WI38 (cell line): ENCODE measurements around the gene DCUN1D2.

Source experiments
- H3K4me3 ChIP-seq: 2 replicates; pipeline ENCODE4 v1.5.1; 2011; ENCODE audit warnings: low read depth, mild to moderate bottlenecking, control low read depth, low read length
- TF ChIP-seq, protein P1 (sequence below): IDR thresholded peaks from 2 replicates; pipeline ENCODE4 v1.5.1; 2012; ENCODE audit warnings: low read depth, mild to moderate bottlenecking, control low read depth, low read length

The DCUN1D2 gene

DNA sequence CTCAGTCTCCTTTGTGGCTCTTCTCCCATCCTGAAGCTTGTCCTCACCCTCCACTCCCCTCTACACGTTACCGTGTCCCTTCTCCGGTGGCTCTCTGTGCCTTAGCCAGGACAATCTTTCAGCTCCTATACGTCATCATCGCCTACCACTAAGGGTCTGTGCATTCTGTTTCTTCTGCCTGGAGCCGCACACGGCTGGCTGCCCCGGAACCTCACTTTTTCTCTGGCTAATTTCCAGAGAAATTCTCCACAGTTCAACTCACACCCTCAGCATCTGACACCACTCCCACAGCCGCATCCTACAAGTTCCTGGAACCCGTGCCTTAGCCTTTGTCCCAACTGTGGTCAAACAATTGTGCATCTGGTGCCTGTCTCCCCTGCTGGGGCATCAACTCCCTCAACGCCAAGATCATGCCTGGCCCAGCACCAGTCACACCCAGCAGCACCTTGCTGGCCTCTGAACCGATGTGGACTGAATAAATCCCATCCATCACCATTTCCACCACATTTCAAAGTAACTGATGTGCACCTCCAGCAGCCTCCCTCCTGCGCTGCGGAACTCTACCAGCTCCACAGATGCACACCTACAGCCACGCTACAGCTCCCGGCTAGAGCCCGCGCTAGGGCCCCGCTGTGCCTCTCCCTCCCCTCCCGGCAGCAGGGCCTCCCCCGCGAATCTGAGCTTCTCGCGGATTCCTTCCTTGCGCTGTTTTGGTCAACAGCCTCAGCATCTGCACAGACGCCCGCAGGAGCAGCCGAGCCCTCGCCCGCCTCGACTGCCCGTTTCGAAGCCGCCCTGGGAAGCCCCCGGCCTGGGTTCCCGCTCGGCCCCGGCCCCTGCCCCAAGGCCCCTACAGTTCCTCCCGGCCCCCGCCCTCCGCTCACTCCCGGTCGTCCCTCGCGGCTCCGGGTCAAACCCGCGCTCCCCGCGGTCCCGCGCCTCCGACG lies 689 bp downstream of the DCUN1D2 start:
- TF ChIP-seq, protein P1, sequence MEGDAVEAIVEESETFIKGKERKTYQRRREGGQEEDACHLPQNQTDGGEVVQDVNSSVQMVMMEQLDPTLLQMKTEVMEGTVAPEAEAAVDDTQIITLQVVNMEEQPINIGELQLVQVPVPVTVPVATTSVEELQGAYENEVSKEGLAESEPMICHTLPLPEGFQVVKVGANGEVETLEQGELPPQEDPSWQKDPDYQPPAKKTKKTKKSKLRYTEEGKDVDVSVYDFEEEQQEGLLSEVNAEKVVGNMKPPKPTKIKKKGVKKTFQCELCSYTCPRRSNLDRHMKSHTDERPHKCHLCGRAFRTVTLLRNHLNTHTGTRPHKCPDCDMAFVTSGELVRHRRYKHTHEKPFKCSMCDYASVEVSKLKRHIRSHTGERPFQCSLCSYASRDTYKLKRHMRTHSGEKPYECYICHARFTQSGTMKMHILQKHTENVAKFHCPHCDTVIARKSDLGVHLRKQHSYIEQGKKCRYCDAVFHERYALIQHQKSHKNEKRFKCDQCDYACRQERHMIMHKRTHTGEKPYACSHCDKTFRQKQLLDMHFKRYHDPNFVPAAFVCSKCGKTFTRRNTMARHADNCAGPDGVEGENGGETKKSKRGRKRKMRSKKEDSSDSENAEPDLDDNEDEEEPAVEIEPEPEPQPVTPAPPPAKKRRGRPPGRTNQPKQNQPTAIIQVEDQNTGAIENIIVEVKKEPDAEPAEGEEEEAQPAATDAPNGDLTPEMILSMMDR = no peak
- H3K4me3 ChIP-seq = peak overlapping the region; percentile 92

DNA sequence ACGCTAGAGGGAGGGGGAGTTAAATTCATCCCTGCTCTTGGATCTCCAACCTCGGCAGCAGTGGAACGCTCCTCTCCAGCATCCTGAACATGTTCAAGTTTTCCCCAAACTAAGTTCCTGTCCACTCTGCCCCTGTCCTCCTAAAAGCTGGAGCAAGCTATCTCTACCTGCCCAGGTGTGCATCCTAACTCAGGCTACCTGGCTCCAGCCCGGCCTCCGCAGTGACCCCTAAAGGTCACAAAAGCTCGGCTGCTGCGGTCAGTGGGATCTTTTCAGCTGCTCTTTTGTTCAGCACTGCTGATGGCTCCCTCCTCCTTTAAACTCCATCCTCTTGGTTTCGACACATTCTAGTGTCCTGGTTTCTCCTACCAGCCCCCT lies 1.4 kb downstream of the DCUN1D2 start:
- H3K4me3 ChIP-seq = peak overlapping the region; percentile 92
- TF ChIP-seq, protein P1 = no peak

DNA sequence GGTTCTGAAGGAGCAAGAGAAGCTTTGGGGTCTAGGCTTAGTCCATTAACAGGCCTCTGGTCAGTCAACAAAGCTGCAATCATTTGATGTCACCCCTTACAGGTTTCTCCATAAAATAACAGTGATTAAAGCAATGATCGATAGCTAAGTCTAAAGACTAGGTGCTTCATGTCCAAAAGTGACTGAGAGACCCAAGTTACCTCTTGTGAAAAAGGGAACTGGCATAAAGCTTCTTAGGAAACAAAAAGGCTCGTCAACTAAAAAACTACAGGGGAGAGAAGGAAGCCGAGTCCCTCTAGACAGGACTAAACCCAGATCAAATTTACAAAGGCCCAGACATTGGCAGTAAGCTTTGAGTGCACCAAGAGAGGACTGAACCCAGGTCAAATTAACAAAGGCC lies 2.2 kb downstream of the DCUN1D2 start:
- TF ChIP-seq, protein P1 = no peak
- H3K4me3 ChIP-seq = no peak overlapping the region

DNA sequence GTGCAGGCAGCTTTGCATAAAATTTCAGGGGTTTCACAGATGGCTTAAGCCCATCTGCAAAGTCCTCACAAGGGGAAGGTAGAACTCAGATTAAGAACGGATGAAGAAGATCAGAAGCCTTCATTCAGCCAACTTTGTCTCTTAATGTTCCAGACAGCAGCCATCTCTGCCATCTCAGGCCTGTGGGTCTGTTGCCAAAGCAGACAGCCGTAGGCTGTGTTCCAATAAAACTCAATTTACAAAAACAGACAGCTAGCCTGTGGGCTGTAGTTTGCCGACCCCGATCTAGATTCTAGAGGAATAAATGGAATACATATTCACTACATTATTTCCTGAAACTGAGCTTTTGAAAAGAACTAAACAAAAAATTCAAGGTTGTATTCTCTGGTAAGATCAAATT lies 3.8 kb downstream of the DCUN1D2 start:
- H3K4me3 ChIP-seq = no peak overlapping the region
- TF ChIP-seq, protein P1 = no peak

DNA sequence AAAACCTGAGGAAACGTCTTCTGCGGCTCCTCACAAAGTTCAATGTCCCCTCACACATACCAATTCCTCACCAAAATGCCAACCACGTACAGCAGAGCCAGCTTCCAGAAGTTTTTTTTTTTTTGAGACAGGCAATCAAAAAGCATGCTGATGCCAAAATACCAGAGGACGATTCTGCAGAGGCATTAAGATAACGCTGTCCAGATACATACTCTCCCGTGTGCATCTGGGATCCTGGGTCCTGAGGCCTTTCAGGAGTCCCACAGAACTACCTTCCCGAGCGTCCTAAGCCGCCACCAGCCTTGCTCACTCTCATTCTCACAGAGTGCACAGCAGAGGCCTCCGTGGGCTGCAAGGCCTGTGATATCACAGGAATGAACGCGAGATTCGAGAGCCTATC lies 5.0 kb downstream of the DCUN1D2 start:
- TF ChIP-seq, protein P1 = no peak
- H3K4me3 ChIP-seq = no peak overlapping the region

DNA sequence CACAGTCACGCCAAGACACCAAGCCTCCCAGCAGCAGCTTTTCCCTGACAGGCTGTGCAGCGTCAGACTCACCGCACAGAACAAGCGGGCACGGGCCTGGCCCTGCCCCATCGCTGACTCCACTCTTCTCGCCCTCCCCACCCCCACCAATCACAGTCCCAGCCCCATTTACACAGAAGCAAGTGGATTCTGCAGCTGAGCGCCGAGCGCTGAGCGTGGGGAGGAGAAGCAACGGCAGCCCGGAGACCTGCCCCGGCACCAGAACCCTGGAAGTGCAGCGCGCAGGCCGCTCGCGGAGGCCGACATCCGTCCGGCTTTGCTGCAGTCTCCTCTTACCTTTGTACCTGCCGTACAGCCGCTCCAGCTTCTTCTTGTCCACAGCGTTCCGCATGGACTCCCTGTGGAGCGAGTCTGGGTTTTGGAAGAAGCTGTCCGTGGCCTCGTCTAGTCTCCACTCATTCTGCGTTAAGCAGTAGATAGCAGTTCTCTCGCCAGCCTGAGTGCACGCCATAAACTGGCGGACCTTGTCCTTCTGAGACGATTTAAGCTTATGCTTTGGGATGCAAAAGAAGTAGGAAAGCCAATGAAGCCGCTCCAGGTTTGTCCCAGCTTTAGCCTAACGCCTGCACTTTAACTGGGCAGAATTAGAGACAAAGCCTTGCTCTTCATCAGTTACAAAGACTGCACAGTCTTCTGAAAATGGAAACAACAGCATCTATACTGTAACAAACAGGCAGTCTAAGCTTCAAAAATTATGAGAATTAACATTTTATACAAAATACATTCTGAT lies 6.8 kb downstream of the DCUN1D2 start:
- TF ChIP-seq, protein P1 = no peak
- H3K4me3 ChIP-seq = no peak overlapping the region

DNA sequence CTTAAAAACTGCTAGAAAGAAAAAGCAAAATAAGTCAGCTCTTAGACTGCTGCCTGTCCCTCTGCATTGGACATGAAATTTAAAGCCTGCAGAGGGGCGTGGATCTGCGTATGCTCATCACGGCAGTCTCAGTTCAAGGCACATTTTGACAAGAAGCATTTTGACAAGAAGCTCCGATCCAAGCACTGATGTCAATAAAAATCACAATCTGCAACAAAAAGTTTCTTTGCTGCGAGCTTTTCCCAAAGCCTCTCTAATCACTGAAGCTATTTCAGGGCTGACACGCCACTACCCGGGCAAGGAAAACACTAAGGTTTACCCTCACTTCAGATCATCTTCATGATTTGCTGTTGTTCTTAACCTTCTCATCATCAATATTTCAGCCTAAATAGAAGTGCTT lies 7.4 kb downstream of the DCUN1D2 start:
- TF ChIP-seq, protein P1 = no peak
- H3K4me3 ChIP-seq = no peak overlapping the region
